OCI-LY7 (cell line): ENCODE measurements around the gene SPINK2.

Source experiments
- CTCF ChIP-seq: fragments of 200-600 bp; sonication (generic); conservative IDR thresholded peaks from 2 replicates; pipeline ENCODE4 v1.5.1; 2014; ENCODE audit warnings: mild to moderate bottlenecking, antibody characterized with exemption, low read length, moderate library complexity, mixed read lengths
- EZH2phosphoT487 ChIP-seq: fragments of 200-600 bp; sonication (generic); IDR thresholded peaks from 2 replicates; pipeline ENCODE4 v1.6.1; 2018; ENCODE audit warnings: low read depth, borderline replicate concordance, mild to moderate bottlenecking, mixed run types, antibody characterized with exemption, low read length, moderate library complexity, mixed read lengths

GRCh38 chr4:56850910-56851309 is 29.4 kb upstream of the SPINK2 start:
- TF ChIP-seq CTCF (no peak), EZH2phosphoT487 (no peak)
